ENCODE measurements around the gene INAVA. TPM values are rescaled to one million over a fixed set of nuclear protein-coding genes. Genes with fewer than 3 reads are reported as not detected.

Gene INAVA
- total RNA-seq, 4 donors from 2014 or later: 33.8 to 492 (median 332) TPM

- Histone ChIP-seq H3K4me1 (peaks cover 0 to 34% (median 2%) of the 10 kb centered on the region in 4 donors), H3K27ac (peak overlapping the region in 3 of 4 donors; percentile 76 to 98 (median 97)), H3K9me3 (no peaks in the 10 kb centered on the region)
Measured at GRCh38 chr1:200895443-200895789, 716 bp downstream of the INAVA start.

GRCh38 chr1:200895801-200896530 is 1.3 kb downstream of the INAVA start:
- H3K4me3 ChIP-seq: peak overlapping the region in 3 of 4 donors; percentile 37 to 76 (median 71)
- H3K4me1 ChIP-seq: peaks cover 0 to 35% (median 2%) of the 10 kb centered on the region in 4 donors
- peaks cover 0 to 37% (median 0%) of the 10 kb centered on the region in 3 donors for H3K36me3 ChIP-seq
- no peaks in the 10 kb centered on the region for H3K27me3 ChIP-seq
- peak overlapping the region in 3 of 4 donors; percentile 76 to 98 (median 97) for H3K27ac ChIP-seq
- peak in 1 of 3 donors; percentile 74 for DNase-seq
- TF ChIP-seq POLR2A (IDR thresholded peaks at IDR 0.05): peak; percentile 46 to 72
- TF ChIP-seq, protein P1, sequence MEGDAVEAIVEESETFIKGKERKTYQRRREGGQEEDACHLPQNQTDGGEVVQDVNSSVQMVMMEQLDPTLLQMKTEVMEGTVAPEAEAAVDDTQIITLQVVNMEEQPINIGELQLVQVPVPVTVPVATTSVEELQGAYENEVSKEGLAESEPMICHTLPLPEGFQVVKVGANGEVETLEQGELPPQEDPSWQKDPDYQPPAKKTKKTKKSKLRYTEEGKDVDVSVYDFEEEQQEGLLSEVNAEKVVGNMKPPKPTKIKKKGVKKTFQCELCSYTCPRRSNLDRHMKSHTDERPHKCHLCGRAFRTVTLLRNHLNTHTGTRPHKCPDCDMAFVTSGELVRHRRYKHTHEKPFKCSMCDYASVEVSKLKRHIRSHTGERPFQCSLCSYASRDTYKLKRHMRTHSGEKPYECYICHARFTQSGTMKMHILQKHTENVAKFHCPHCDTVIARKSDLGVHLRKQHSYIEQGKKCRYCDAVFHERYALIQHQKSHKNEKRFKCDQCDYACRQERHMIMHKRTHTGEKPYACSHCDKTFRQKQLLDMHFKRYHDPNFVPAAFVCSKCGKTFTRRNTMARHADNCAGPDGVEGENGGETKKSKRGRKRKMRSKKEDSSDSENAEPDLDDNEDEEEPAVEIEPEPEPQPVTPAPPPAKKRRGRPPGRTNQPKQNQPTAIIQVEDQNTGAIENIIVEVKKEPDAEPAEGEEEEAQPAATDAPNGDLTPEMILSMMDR (IDR thresholded peaks at IDR 0.05): no peak
- H3K9me3 ChIP-seq: no peaks in the 10 kb centered on the region

More at GRCh38 chr1:200895443-200895789, 716 bp downstream of the INAVA start:
- Histone ChIP-seq H3K4me3 (peak overlapping the region in 3 of 4 donors; percentile 37 to 76 (median 71)), H3K27me3 (no peaks in the 10 kb centered on the region), H3K36me3 (peaks cover 0 to 32% (median 0%) of the 10 kb centered on the region in 3 donors)
- TF ChIP-seq POLR2A (IDR thresholded peaks at IDR 0.05): no peak
- TF ChIP-seq, protein P1 (IDR thresholded peaks at IDR 0.05): no peak
- peak in 1 of 3 donors; percentile 62 for DNase-seq

DNA sequence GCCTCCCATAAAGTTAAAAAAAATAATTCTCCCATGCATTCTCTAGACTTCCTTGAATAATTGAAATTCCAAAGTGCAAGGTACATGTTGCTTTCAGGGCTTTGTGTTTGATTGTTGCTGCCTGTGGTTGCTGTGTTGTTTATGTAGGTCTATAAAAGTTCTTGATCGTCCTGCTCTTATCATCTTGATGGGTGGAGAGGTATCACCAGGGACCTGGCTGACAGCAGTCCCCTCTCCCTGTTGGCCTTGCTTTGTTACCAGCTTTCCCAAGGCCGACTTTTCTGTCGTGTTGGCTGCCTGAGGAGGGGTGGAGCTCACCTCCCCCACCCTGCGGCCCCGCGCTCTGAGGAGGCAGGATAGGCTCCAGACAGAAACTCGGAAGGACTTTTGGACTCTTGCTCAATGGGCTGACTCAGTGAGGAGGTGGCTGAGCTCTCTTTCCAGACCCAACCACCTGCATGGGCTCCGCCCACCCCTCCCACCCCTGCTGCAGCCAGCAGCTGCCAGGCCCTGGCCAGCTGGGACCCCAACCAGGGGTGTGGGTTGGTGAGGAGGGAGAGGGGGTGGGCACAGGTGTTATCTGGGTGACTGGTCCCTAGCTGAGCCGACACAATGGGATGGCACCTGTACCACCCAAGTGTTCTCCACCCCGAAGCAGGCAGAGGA is 2.0 kb downstream of the INAVA start:
- peak overlapping the region in 3 of 4 donors; percentile 37 to 76 (median 71) for H3K4me3 ChIP-seq
- DNase-seq: peak in 2 of 3 donors; percentile 92 to 93
- no peaks in the 10 kb centered on the region for H3K27me3 ChIP-seq
- TF ChIP-seq, protein P1 (IDR thresholded peaks at IDR 0.05): no peak
- TF ChIP-seq POLR2A (IDR thresholded peaks at IDR 0.05): peak; percentile 52 to 73
- H3K27ac ChIP-seq: peak overlapping the region in 3 of 4 donors; percentile 76 to 98 (median 97)
- peaks cover 0 to 44% (median 0%) of the 10 kb centered on the region in 3 donors for H3K36me3 ChIP-seq
- H3K4me1 ChIP-seq: peaks cover 0 to 42% (median under 1%) of the 10 kb centered on the region in 4 donors
- no peaks in the 10 kb centered on the region for H3K9me3 ChIP-seq

- DNase-seq: peak in 1 of 3 donors; percentile 53
- no peaks in the 10 kb centered on the region for H3K9me3 ChIP-seq
- peaks cover 0 to 46% (median 0%) of the 10 kb centered on the region in 3 donors for H3K36me3 ChIP-seq
- peak overlapping the region in 2 of 4 donors; percentile 71 to 76 for H3K4me3 ChIP-seq
- H3K27me3 ChIP-seq: no peaks in the 10 kb centered on the region
- H3K27ac ChIP-seq: peak overlapping the region in 3 of 4 donors; percentile 62 to 98 (median 97)
- H3K4me1 ChIP-seq: peaks cover 0 to 48% (median 0%) of the 10 kb centered on the region in 4 donors
- TF ChIP-seq, protein P1 (IDR thresholded peaks at IDR 0.05): no peak
- peak in 1 of 2 donors; percentile 7 for TF ChIP-seq POLR2A (IDR thresholded peaks at IDR 0.05)
Measured at GRCh38 chr1:200897259-200897658, 2.6 kb downstream of the INAVA start.

GRCh38 chr1:200899015-200899386 is 4.3 kb downstream of the INAVA start:
- H3K36me3 ChIP-seq: peaks cover 0 to 51% (median 0%) of the 10 kb centered on the region in 3 donors
- no peak for DNase-seq
- peak overlapping the region in 3 of 4 donors; percentile 62 to 98 (median 97) for H3K27ac ChIP-seq
- peaks cover 0 to 59% (median 0%) of the 10 kb centered on the region in 4 donors for H3K4me1 ChIP-seq
- TF ChIP-seq, protein P1 (IDR thresholded peaks at IDR 0.05): no peak
- TF ChIP-seq POLR2A (IDR thresholded peaks at IDR 0.05): no peak
- H3K9me3 ChIP-seq: no peaks in the 10 kb centered on the region
- peak overlapping the region in 2 of 4 donors; percentile 71 to 76 for H3K4me3 ChIP-seq
- no peaks in the 10 kb centered on the region for H3K27me3 ChIP-seq

Data from Peyer's patch (tissue), 4 donors.